ENCODE data around the gene NELFE. TPM values are rescaled to one million over a fixed set of nuclear protein-coding genes. Genes with fewer than 3 reads are reported as not detected.
"Not testable (repeated sequence)": the region's sequence is repeated elsewhere in the genome, so short reads cannot be mapped to it uniquely, and the experiment has no call there.

NELFE gene
- total RNA-seq, 2 donors from 2014 or later, result 90.3 to 132 TPM

DNA sequence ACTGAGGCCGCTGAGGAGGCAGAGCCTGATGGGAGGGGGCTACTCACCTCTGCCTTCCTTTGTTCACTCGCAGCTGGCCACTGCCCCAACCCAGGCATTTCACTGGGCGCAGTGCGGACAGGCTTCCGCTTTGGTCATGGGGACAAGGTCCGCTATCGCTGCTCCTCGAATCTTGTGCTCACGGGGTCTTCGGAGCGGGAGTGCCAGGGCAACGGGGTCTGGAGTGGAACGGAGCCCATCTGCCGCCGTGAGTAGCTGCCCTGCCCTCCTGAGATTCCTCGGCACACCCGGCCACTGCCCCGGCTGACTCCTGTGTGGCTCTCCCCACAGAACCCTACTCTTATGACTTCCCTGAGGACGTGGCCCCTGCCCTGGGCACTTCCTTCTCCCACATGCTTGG, 25.2 kb downstream of the NELFE start:
- H3K9me3 Mint-ChIP-seq, result peaks cover 19% of the 10 kb centered on the region
- DNase-seq, result no peak
- H3K4me3 ChIP-seq (ENCODE audit: low read length), result no peak overlapping the region
- H3K27me3 ChIP-seq (ENCODE audit: control insufficient read depth, insufficient read depth, low read length, poor library complexity, severe bottlenecking), result no peaks in the 10 kb centered on the region
- H3K27ac Mint-ChIP-seq, result no peak overlapping the region
- no peaks in the 10 kb centered on the region for H3K4me1 ChIP-seq (ENCODE audit: control insufficient read depth, insufficient read depth, low read length)
- TF ChIP-seq, protein P1, sequence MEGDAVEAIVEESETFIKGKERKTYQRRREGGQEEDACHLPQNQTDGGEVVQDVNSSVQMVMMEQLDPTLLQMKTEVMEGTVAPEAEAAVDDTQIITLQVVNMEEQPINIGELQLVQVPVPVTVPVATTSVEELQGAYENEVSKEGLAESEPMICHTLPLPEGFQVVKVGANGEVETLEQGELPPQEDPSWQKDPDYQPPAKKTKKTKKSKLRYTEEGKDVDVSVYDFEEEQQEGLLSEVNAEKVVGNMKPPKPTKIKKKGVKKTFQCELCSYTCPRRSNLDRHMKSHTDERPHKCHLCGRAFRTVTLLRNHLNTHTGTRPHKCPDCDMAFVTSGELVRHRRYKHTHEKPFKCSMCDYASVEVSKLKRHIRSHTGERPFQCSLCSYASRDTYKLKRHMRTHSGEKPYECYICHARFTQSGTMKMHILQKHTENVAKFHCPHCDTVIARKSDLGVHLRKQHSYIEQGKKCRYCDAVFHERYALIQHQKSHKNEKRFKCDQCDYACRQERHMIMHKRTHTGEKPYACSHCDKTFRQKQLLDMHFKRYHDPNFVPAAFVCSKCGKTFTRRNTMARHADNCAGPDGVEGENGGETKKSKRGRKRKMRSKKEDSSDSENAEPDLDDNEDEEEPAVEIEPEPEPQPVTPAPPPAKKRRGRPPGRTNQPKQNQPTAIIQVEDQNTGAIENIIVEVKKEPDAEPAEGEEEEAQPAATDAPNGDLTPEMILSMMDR (conservative IDR thresholded peaks at IDR 0.05), result no peak
- no peaks in the 10 kb centered on the region for H3K9me3 ChIP-seq (ENCODE audit: control insufficient read depth, low read length)
- no peak overlapping the region for H3K4me3 Mint-ChIP-seq
- WGBS, 2 experiments (ENCODE audit: insufficient coverage in 1 of 2, insufficient read length in 1 of 2), result 91 to 92% methylated on average over 11 to 19 of the region's 19 CpGs
- no peak overlapping the region for H3K27ac ChIP-seq (ENCODE audit: low read depth, low read length)
- no peak overlapping the region for H3K9ac ChIP-seq (ENCODE audit: extremely low read depth, low read length, poor library complexity, severe bottlenecking)
- no peaks in the 10 kb centered on the region for H3K36me3 ChIP-seq (ENCODE audit: control insufficient read depth, insufficient read depth, low read length)
- H3K27me3 Mint-ChIP-seq (ENCODE audit: insufficient read depth), result peaks cover 23% of the 10 kb centered on the region
- no peaks in the 10 kb centered on the region for H3K4me1 Mint-ChIP-seq
- no peaks in the 10 kb centered on the region for H3K36me3 Mint-ChIP-seq (ENCODE audit: low read depth)

DNA sequence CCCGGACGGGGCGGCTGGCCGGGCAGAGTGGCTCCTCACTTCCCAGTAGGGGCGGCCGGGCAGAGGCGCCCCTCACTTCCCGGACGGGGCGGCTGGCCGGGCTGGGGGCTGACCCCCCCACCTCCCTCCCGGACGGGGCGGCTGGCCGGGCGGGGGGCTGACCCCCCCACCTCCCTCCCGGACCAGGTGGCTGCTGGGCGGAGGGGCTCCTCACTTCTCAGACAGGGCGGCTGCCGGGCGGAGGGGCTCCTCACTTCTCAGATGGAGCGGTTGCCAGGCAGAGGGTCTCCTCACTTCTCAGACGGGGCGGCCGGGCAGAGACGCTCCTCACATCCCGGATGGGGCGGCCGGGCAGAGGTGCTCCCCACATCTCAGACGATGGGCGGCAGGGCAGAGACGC, 26.6 kb downstream of the NELFE start:
- not testable (repeated sequence) for H3K36me3 Mint-ChIP-seq (ENCODE audit: low read depth); H3K36me3 ChIP-seq (ENCODE audit: control insufficient read depth, insufficient read depth, low read length); H3K9ac ChIP-seq (ENCODE audit: extremely low read depth, low read length, poor library complexity, severe bottlenecking); H3K4me1 ChIP-seq (ENCODE audit: control insufficient read depth, insufficient read depth, low read length); H3K4me1 Mint-ChIP-seq; H3K27ac ChIP-seq (ENCODE audit: low read depth, low read length); H3K4me3 Mint-ChIP-seq; H3K27me3 ChIP-seq (ENCODE audit: control insufficient read depth, insufficient read depth, low read length, poor library complexity, severe bottlenecking); H3K27ac Mint-ChIP-seq; H3K9me3 ChIP-seq (ENCODE audit: control insufficient read depth, low read length); H3K4me3 ChIP-seq (ENCODE audit: low read length); DNase-seq
- 80 to 96% methylated on average over 1 to 22 of the region's 32 CpGs for WGBS, 2 experiments (ENCODE audit: insufficient coverage in 1 of 2, insufficient read length in 1 of 2)
- Mint-ChIP-seq H3K9me3 (peaks cover 19% of the 10 kb centered on the region), H3K27me3 (ENCODE audit: insufficient read depth) (peaks cover 29% of the 10 kb centered on the region)

DNA sequence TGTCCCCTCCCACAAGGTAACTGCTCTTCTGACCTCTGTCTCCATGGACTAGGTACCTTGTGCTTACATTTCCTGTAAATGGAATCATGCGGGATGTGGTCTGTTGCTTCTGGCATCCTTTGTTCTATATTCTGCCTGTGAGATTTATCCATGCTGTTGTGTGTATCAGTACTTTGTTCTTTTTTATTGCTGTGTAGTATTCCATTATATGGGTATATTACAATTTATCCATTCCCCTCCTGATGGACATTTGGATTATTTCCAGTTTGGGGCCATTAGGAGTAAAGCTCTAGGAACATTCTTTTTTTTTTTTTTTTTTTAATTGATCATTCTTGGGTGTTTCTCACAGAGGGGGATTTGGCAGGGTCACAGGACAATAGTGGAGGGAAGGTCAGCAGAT, 27.8 kb downstream of the NELFE start:
- Histone ChIP-seq H3K27ac (ENCODE audit: low read depth, low read length) (no peak overlapping the region), H3K9ac (ENCODE audit: extremely low read depth, low read length, poor library complexity, severe bottlenecking) (no peak overlapping the region), H3K36me3 (ENCODE audit: control insufficient read depth, insufficient read depth, low read length) (no peaks in the 10 kb centered on the region), H3K4me1 (ENCODE audit: control insufficient read depth, insufficient read depth, low read length) (no peaks in the 10 kb centered on the region), H3K4me3 (ENCODE audit: low read length) (no peak overlapping the region), H3K27me3 (ENCODE audit: control insufficient read depth, insufficient read depth, low read length, poor library complexity, severe bottlenecking) (peaks cover 9% of the 10 kb centered on the region), H3K9me3 (ENCODE audit: control insufficient read depth, low read length) (no peaks in the 10 kb centered on the region)
- no peak for DNase-seq
- 100% methylated on average over 1 of the region's 1 CpG; no CpG with 5 or more reads in 1 of the 2 experiments for WGBS, 2 experiments (ENCODE audit: insufficient coverage in 1 of 2, insufficient read length in 1 of 2)
- Mint-ChIP-seq H3K4me1 (no peaks in the 10 kb centered on the region), H3K36me3 (ENCODE audit: low read depth) (no peaks in the 10 kb centered on the region), H3K9me3 (peaks cover 19% of the 10 kb centered on the region), H3K27me3 (ENCODE audit: insufficient read depth) (peaks cover 29% of the 10 kb centered on the region), H3K4me3 (no peak overlapping the region), H3K27ac (no peak overlapping the region)
- TF ChIP-seq, protein P1 (conservative IDR thresholded peaks at IDR 0.05), result no peak

DNA sequence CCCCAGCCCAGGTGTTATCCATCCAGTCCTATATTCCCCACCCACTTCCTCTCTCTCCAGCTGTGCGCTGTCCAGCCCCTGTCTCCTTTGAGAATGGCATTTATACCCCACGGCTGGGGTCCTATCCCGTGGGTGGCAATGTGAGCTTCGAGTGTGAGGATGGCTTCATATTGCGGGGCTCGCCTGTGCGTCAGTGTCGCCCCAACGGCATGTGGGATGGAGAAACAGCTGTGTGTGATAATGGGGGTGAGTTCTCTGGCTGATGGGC, 30.2 kb downstream of the NELFE start:
- no peak overlapping the region for H3K27ac Mint-ChIP-seq
- Histone ChIP-seq H3K4me3 (ENCODE audit: low read length) (no peak overlapping the region), H3K4me1 (ENCODE audit: control insufficient read depth, insufficient read depth, low read length) (no peaks in the 10 kb centered on the region), H3K27ac (ENCODE audit: low read depth, low read length) (no peak overlapping the region), H3K27me3 (ENCODE audit: control insufficient read depth, insufficient read depth, low read length, poor library complexity, severe bottlenecking) (peaks cover 9% of the 10 kb centered on the region), H3K9me3 (ENCODE audit: control insufficient read depth, low read length) (no peaks in the 10 kb centered on the region), H3K36me3 (ENCODE audit: control insufficient read depth, insufficient read depth, low read length) (no peaks in the 10 kb centered on the region), H3K9ac (ENCODE audit: extremely low read depth, low read length, poor library complexity, severe bottlenecking) (no peak overlapping the region)
- TF ChIP-seq, protein P1 (conservative IDR thresholded peaks at IDR 0.05), result no peak
- no peaks in the 10 kb centered on the region for H3K36me3 Mint-ChIP-seq (ENCODE audit: low read depth)
- H3K27me3 Mint-ChIP-seq (ENCODE audit: insufficient read depth), result peaks cover 23% of the 10 kb centered on the region
- H3K9me3 Mint-ChIP-seq, result peaks cover 16% of the 10 kb centered on the region
- DNase-seq, result no peak
- no peaks in the 10 kb centered on the region for H3K4me1 Mint-ChIP-seq
- 89 to 100% methylated on average over 1 to 9 of the region's 9 CpGs for WGBS, 2 experiments (ENCODE audit: insufficient coverage in 1 of 2, insufficient read length in 1 of 2)
- no peak overlapping the region for H3K4me3 Mint-ChIP-seq
